NCI-H345 treated with DMSO at 0.1 percent for 48 hours (cell line): ENCODE data around the gene TJP1.
"Not testable (repeated sequence)": the region's sequence is repeated elsewhere in the genome, so short reads cannot be mapped to it uniquely, and the experiment has no call there.

Experiments used
- DNase-seq: peaks from one replicate; lab custom pipeline; 2025; ENCODE audit not compliant: unreplicated experiment; lab: John Stamatoyannopoulos, UW

The TJP1 gene

DNA sequence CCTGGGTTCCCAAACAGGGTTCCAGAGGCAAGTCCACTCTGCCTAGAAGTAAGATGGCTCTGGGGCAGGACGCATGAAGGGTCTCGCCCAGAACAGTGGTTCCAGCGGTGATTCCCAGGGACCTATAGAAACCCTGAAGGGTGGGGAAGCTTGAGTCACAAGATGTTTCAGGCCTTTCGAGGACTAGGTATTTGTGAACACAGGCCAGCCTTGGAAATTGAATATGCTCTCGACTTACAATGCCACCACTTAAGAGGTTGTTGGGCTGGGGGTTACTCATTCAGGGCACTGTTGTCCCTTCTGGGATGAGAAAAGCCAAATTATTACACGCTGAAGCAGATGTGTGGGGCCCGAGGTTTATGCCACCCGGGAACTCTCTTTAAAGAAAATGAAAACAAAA is 152.0 kb downstream of the TJP1 start:
- DNase-seq: no peak

DNA sequence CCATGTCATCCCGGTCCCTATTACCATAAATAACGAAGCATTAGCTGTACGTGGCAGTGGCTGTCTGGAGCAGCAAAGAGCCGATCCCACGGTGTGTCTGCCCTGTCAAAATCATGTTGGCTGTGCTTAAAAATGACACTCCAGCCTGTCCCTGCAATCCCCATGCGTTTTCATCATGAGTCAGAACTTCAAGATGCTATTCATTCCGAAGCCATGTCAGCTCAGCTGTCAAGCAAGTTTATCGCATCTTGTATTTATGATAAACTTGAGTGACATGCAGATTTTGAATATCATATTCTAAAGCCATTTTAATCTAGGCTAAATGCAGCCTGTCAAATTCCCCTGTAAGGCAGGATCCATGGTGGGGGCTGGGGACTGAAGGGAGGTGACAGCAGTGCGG is 152.4 kb downstream of the TJP1 start:
- no peak for DNase-seq

DNA sequence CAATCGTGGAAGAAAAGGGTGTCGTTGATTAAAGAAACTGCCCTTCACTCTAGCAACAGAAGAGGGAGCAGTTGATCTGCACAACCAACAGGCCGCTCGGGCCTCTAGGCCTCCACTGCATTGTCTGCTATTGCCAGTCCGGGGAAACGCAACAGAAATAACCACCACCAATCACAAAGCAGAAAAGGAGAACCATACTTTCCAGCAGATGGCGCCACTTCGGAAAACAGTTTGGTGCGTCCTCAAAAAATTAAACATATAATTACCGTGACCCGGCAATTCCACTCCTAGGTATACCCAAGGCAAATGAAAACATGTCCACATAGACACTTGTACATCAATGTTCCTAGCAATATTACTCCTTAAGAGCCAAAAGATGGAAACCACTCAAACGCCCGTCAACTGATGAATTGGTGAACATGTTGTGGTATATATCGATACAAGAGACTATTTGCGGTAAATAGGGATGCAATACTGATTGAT is 154.1 kb downstream of the TJP1 start:
- DNase-seq: peak; percentile 60

DNA sequence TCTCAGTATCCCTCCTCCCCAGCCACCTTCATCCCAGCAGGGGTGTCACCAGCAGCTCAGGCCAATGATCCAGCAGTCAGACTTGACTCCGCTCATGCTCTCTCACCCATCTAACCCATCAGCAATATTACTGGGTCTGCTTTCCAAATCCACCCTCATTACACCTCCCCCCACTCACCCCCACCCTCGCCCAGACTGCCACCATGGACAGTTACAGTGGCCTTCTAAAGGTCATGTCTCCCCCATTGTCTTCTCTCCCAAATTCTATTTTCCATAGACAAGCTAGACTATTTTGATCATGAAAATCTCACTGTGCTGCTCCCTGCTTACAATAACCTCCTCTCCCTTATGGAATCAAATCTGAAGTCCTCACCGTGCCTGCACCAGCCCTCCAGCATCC is 156.0 kb downstream of the TJP1 start:
- DNase-seq: no peak

DNA sequence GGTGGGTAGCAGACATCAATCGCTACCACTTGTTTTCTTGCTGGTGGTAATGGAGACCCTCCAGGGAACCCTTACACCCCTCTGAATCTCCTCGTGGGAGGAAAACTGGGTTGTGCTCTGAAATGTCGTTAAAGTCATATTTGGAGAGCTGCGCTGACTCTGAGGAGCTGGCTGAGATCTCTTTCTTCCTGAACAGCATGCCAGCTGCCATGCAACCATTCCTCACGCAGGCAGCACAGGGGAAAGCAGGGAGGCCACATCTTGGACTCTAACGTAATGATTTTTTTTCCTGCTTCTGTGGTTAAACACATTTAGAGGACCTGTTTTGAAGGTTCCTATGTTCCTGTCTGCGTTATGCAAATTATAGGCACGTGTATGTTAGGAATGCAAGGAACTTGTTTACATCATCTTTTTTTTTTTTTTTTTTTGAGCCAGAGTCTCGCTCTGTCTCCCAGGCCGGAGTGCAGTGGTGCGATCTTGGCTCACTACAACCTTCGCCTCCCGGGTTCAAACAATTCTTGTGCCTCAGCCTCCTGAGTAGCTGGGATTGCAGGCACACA is 156.7 kb downstream of the TJP1 start:
- no peak for DNase-seq

DNA sequence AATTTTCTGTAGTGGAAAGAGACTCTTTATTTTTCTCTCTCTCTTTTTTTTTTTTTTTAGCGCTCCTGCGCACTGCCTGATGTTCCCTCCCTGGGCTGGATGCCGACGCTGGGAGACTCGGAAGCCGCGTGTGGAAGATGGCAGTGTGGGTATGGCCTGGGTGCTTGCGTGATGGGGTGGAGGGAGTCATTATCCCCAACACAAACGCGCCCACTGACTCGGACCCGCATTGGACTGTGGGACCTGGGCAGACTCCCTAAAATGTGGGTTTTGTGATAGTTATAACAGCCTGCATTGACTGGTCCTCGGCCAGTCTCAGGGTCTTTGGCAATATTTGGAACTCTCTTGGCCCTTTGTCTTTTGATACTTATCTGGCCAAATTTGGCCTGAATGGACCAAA is 157.9 kb downstream of the TJP1 start:
- no peak for DNase-seq

DNA sequence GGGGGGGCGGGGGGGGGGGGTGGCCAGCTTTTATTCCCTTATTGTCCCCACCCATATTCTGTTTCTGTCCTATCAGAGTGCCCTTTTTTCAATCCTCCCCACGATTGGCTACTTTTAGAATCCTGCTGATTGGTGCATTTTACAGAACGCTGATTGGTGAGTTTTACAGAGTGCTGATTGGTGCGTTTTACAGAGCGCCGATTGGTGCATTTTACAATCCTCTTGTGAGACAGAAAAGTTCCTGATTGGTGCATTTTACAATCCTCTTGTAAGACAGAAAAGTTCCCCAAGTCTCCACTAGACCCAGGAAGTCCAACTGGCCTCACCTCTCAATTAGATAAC is 164.8 kb downstream of the TJP1 start:
- DNase-seq: not testable (repeated sequence)

DNA sequence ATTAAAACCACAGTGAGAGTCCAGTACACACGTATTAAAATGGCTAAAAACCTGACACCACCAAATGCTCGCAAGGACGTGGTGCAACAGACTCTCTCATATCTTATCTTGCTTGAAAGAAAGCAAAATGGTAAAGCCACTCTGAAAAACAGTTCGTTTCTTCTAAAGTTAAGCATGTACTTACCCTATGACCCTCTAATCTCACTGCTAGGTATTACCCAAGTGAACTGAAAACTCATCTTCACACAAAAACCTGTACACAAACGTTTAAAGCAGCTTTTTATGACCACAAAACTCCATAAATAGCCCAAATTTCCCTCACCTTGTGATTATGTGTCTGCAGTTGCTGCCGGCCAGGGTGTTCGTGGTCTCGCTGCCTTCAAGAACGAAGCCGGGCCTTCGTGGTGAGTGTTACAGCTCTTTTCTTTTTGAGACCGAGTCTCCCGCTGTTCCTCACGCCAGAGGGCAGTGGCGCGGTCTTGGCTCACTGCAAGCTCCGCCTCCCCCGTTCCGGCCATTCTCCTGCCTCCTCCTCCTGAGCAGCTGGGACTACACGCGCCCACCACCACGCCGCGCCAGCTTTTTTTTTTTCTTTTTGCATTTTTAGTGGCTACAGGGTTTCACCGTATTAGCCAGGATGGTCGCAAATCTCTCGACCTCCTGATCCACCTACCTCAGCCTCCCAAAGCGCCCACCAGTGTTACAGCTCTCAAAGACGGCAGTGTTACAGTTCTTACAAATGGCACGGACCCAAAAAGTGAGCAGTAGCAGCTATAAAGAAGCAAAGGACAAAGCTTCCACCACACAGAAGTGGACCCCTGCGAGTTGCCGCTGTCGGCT is 165.4 kb downstream of the TJP1 start:
- DNase-seq: no peak

DNA sequence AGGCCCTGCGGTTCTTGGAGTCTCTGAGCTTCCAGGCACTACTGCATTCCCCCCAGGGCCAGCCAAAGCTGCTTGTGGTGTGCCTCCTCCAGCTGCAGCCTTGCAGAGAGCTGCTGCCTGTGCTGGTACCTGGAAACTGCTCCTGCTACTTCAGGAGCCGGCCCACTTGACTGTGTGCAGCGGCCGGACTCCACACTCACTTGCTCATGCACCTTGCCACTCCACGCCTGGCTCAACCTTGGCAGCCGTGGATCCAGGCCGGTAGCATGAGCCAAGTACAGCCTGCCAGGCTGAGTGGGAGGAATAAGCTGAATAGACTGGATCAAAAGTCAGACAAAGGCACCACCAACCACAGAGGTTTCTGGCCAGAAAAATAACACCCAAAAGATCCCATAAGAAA is 169.7 kb downstream of the TJP1 start:
- DNase-seq: no peak

DNA sequence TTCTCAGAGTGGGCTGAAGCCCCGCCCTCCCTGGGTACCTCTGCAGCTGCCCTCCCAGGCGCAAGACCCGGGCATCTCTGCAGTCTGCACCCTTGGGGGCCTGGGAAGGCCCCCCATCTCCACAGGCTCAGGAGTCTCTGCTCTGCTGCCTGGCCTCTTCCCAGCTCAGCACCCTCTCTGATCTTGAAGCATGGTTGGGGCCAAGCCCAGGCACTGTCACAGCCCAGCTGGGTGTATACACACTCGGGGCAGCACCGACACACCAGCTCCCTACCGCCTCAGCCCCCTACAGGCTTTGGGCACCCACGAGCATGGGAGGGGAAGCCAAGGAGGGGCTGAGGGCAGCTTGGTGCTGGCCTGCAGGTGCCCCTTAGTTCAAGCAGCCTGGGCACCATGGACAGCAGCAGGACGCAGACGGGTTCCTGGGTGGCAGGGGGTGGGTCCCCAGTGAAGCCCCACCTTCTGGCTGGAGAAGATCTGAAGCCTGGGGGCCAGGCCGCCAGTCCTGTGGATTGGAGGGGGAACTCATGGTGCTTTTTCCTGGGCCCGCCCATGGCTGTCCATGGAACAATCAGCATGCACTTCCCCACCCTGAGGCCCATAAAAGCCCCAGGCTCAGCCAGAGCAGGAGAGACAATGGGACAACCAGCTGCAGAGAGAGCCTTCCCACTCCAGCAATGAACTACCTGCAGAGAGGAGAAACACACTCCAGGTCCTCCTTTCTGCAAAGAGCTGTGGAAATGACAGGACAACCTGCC is 170.6 kb downstream of the TJP1 start:
- DNase-seq: no peak
